IMR-90 (cell line): ENCODE measurements around the gene GDF10. TPM values are rescaled to one million over a fixed set of nuclear protein-coding genes. Genes with fewer than 3 reads are reported as not detected.

Experiments
- ATAC-seq: fragments of 200-7000 bp; cut with Tn5 transposase; 2 replicates; pipeline ENCODE4 v1.9.1; 2020; ENCODE audit warnings: low read depth, mild to moderate bottlenecking, moderate library complexity
- BruUV-seq: library from RNA; stranded (reverse); fragments of 400-500 nt; replicated peaks from 2 replicates; lab custom pipeline; 2021; lab: Mats Ljungman, UMichigan
- CTCF ChIA-PET: fragments of 300-600 bp; formaldehyde crosslinking; extraction: SDS; loops from one replicate; lab custom pipeline; 2021; ENCODE audit warnings: antibody characterized with exemption; lab: Yijun Ruan, JAX
- POLR2A ChIA-PET: fragments of 300-600 bp; sonication (Branson Sonifier 250); formaldehyde crosslinking; loops from one replicate; lab custom pipeline; 2022; ENCODE audit warnings: antibody characterized with exemption; ENCODE audit not compliant: unreplicated experiment; lab: Charles Lee
- DNase-seq: peaks from one replicate; pipeline ENCODE4 v3.0.0; 2013
- H2AFZ ChIP-seq: replicated peaks from 2 replicates; pipeline ENCODE3; 2013; ENCODE audit warnings: low read length, mild to moderate bottlenecking; ENCODE audit not compliant: poor library complexity
- H2AK5ac ChIP-seq: 2 replicates; pipeline ENCODE4 v1.6.1; 2013; ENCODE audit warnings: low read depth, low read length, inconsistent platforms
- H2AK9ac ChIP-seq: replicated peaks from 2 replicates; pipeline ENCODE3; 2013; ENCODE audit warnings: mild to moderate bottlenecking, low read depth, low read length, moderate library complexity; ENCODE audit not compliant: poor library complexity
- H2BK120ac ChIP-seq: 2 replicates; pipeline ENCODE4 v1.6.1; 2013; ENCODE audit warnings: low read depth, low read length, inconsistent platforms
- H2BK15ac ChIP-seq: 3 replicates; pipeline ENCODE4 v1.6.1; 2013; ENCODE audit warnings: low read depth, low read length, inconsistent platforms
- H2BK20ac ChIP-seq: 2 replicates; pipeline ENCODE4 v1.6.1; 2013; ENCODE audit warnings: low read depth, mild to moderate bottlenecking, inconsistent platforms, low read length, moderate library complexity
- H2BK5ac ChIP-seq: 2 replicates; pipeline ENCODE4 v1.6.1; 2013; ENCODE audit warnings: mild to moderate bottlenecking, low read depth, low read length, inconsistent platforms; ENCODE audit not compliant: poor library complexity, severe bottlenecking
- H3K14ac ChIP-seq: replicated peaks from 2 replicates; pipeline ENCODE4 v1.6.1; 2013; ENCODE audit warnings: low read depth, low read length, inconsistent platforms
- H3K18ac ChIP-seq: 2 replicates; pipeline ENCODE4 v1.6.1; 2013; ENCODE audit warnings: low read depth, low read length, control low read depth
- H3K23ac ChIP-seq: 2 replicates; pipeline ENCODE4 v1.6.1; 2013; ENCODE audit warnings: low read depth, low read length, inconsistent platforms
- H3K27ac ChIP-seq: 2 replicates; pipeline ENCODE4 v1.5.1; 2013; ENCODE audit warnings: mild to moderate bottlenecking, control low read depth, low read length; ENCODE audit not compliant: insufficient read depth
- H3K27me3 ChIP-seq: 2 replicates; pipeline ENCODE4 v1.6.1; 2013; ENCODE audit warnings: low read length; ENCODE audit not compliant: control insufficient read depth, insufficient read depth
- H3K36me3 ChIP-seq: 2 replicates; pipeline ENCODE4 v1.6.1; 2013; ENCODE audit warnings: low read length, mixed read lengths; ENCODE audit not compliant: control insufficient read depth, insufficient read depth
- H3K4ac ChIP-seq: 2 replicates; pipeline ENCODE4 v1.6.1; 2013; ENCODE audit warnings: low read depth, low read length, inconsistent platforms
- H3K4me1 ChIP-seq: 2 replicates; pipeline ENCODE4 v1.6.1; 2013; ENCODE audit warnings: low read length, mixed read lengths; ENCODE audit not compliant: control insufficient read depth, insufficient read depth
- H3K4me2 ChIP-seq: 2 replicates; pipeline ENCODE4 v1.6.1; 2013; ENCODE audit warnings: low read depth, mild to moderate bottlenecking, control low read depth, low read length, moderate library complexity
- H3K4me3 ChIP-seq: 2 replicates; pipeline ENCODE4 v1.5.1; 2013; ENCODE audit warnings: low read depth, mild to moderate bottlenecking, control low read depth, low read length, moderate library complexity; ENCODE audit not compliant: insufficient read depth
- H3K56ac ChIP-seq: 2 replicates; pipeline ENCODE4 v1.6.1; 2013; ENCODE audit warnings: low read length, inconsistent platforms; ENCODE audit not compliant: insufficient read depth; ENCODE audit errors: extremely low read depth
- H3K79me1 ChIP-seq, 2 experiments: 2 replicates each; pipeline ENCODE4 v1.6.1; 2013; ENCODE audit warnings: low read length in 2 of 2, inconsistent platforms in 1 of 2, low read depth in 1 of 2
- H3K9ac ChIP-seq: 2 replicates; pipeline ENCODE4 v1.6.1; 2013; ENCODE audit warnings: low read depth, low read length, control low read depth
- H3K9me1 ChIP-seq: 2 replicates; pipeline ENCODE4 v1.6.1; 2013; ENCODE audit warnings: low read length, inconsistent platforms; ENCODE audit not compliant: insufficient read depth
- H3K9me3 ChIP-seq: 2 replicates; pipeline ENCODE4 v1.6.1; 2013; ENCODE audit warnings: low read length; ENCODE audit not compliant: control insufficient read depth, insufficient read depth
- H4K20me1 ChIP-seq: 2 replicates; pipeline ENCODE4 v1.6.1; 2013; ENCODE audit warnings: low read length, inconsistent platforms; ENCODE audit not compliant: insufficient read depth
- H4K5ac ChIP-seq: 2 replicates; pipeline ENCODE4 v1.6.1; 2013; ENCODE audit warnings: mild to moderate bottlenecking, low read depth, low read length, control low read depth
- H4K8ac ChIP-seq, 2 experiments: 2 replicates each; pipeline ENCODE4 v1.6.1; 2013; ENCODE audit warnings: low read depth in 2 of 2, low read length in 2 of 2, control low read depth in 1 of 2, inconsistent platforms in 1 of 2
- H4K91ac ChIP-seq: 2 replicates; pipeline ENCODE4 v1.6.1; 2013; ENCODE audit warnings: low read depth, low read length, inconsistent platforms; ENCODE audit not compliant: insufficient read depth
- BHLHE40 ChIP-seq: fragments of 150-350 bp; IDR thresholded peaks from 2 replicates; pipeline ENCODE4 v1.6.1; 2016; ENCODE audit warnings: mild to moderate bottlenecking, low read depth, low read length
- CEBPB ChIP-seq: IDR thresholded peaks from 2 replicates; pipeline ENCODE4 v1.6.1; 2012; ENCODE audit warnings: low read depth, low read length, improper control_type of control experiment
- CHD1 ChIP-seq: IDR thresholded peaks from 2 replicates; pipeline ENCODE4 v1.6.1; 2012; ENCODE audit warnings: low read depth, low read length, improper control_type of control experiment
- CTCF ChIP-seq: conservative IDR thresholded peaks from 2 replicates; pipeline ENCODE4 v1.5.1; 2012; ENCODE audit warnings: mild to moderate bottlenecking, low read depth, low read length, improper control_type of control experiment
- ELK1 ChIP-seq: fragments of 150-350 bp; IDR thresholded peaks from 2 replicates; pipeline ENCODE4 v1.6.1; 2016; ENCODE audit warnings: low read depth, mild to moderate bottlenecking, low read length, moderate library complexity, borderline replicate concordance
- FOS ChIP-seq: fragments of 150-350 bp; IDR thresholded peaks from 2 replicates; pipeline ENCODE4 v1.6.1; 2016; ENCODE audit warnings: low read depth, low read length
- MAFK ChIP-seq: IDR thresholded peaks from 2 replicates; pipeline ENCODE4 v1.6.1; 2012; ENCODE audit warnings: low read depth, low read length, improper control_type of control experiment
- MAZ ChIP-seq: IDR thresholded peaks from 2 replicates; pipeline ENCODE4 v1.6.1; 2012; ENCODE audit warnings: low read depth, mild to moderate bottlenecking, low read length, improper control_type of control experiment, moderate library complexity, borderline replicate concordance
- MXI1 ChIP-seq: IDR thresholded peaks from 2 replicates; pipeline ENCODE4 v1.6.1; 2012; ENCODE audit warnings: low read depth, mild to moderate bottlenecking, low read length, moderate library complexity, borderline replicate concordance
- NFE2L2 ChIP-seq: fragments of 150-350 bp; IDR thresholded peaks from 2 replicates; pipeline ENCODE4 v1.6.1; 2016; ENCODE audit warnings: low read depth, mild to moderate bottlenecking, low read length
- POLR2A ChIP-seq: IDR thresholded peaks from 2 replicates; pipeline ENCODE4 v1.6.1; 2012; ENCODE audit warnings: mild to moderate bottlenecking, low read depth, low read length
- RAD21 ChIP-seq: IDR thresholded peaks from 2 replicates; pipeline ENCODE4 v1.6.1; 2012; ENCODE audit warnings: low read length, improper control_type of control experiment
- RCOR1 ChIP-seq: IDR thresholded peaks from 2 replicates; pipeline ENCODE4 v1.6.1; 2012; ENCODE audit warnings: mild to moderate bottlenecking, low read length, improper control_type of control experiment; ENCODE audit not compliant: insufficient replicate concordance
- RFX5 ChIP-seq: IDR thresholded peaks from 2 replicates; pipeline ENCODE4 v1.8.0; 2012; ENCODE audit warnings: low read depth, mild to moderate bottlenecking, low read length, moderate library complexity
- SMC3 ChIP-seq: fragments of 150-350 bp; IDR thresholded peaks from 2 replicates; pipeline ENCODE4 v1.6.1; 2016; ENCODE audit warnings: low read depth, mild to moderate bottlenecking, antibody characterized with exemption, low read length, moderate library complexity
- USF2 ChIP-seq: fragments of 150-350 bp; IDR thresholded peaks from 2 replicates; pipeline ENCODE4 v1.6.1; 2017; ENCODE audit warnings: mild to moderate bottlenecking, antibody characterized with exemption, low read length, low read depth
- WGBS, 2 experiments: methylation state at CpG; one replicate each; pipeline versions ENCODE4 v1.1.5 to v1.1.7; 2013; ENCODE audit warnings: missing lambda C conversion rate in 2 of 2; ENCODE audit not compliant: insufficient read length in 1 of 2; ENCODE audit errors: extremely low coverage in 2 of 2; 5-methylcytosine and 5-hydroxymethylcytosine counted together
- dilution Hi-C: fragments of 300-500 bp; cut with HindIII; formaldehyde crosslinking; loops from one replicate; pipeline ENCODE4 v1.14.3; 2018; ENCODE audit warnings: low sequenced_read_pairs; ENCODE audit not compliant: unreplicated experiment
- in situ Hi-C: fragments of 300-500 bp; cut with MboI; formaldehyde crosslinking; loops from 3 replicates; pipeline ENCODE4 v1.14.3; 2019; ENCODE audit warnings: low sequenced_read_pairs, inconsistent platforms, mixed read lengths
- intact Hi-C: fragments of 100-400 bp; cut with micrococcal nuclease; formaldehyde crosslinking; loops from 2 replicates; pipeline ENCODE4 v1.10.0; 2022
- polyA plus RNA-seq, 3 experiments: library from polyadenylated mRNA; depleted of rRNA; stranded (reverse); fragments of >200 nt; gene quantifications; 2 replicates each; pipeline ENCODE4 v1.2.3, GENCODE V29; 2012; ENCODE audit warnings: low replicate concordance in 1 of 3
- total RNA-seq: library from RNA; depleted of rRNA; stranded (reverse); fragments of >200 nt; gene quantifications from 2 replicates; pipeline ENCODE4 v1.2.3, GENCODE V29; 2012

The GDF10 gene
- total and polyA plus RNA-seq, 2 of the 4 experiments (the other 2 are of a cell fraction), result 0.34 TPM; not detected in 1

- peaks cover 84% of the 10 kb centered on the region for H3K27me3 ChIP-seq
- H3K9me1 ChIP-seq, result no peaks in the 10 kb centered on the region; the same call in 1 of the 2 replicates
- no peaks in the 10 kb centered on the region for H3K9me3 ChIP-seq
- H3K9ac ChIP-seq, result no peak overlapping the region
- intact Hi-C loops, result no loop called here
- H4K8ac ChIP-seq, result no peak overlapping the region
- no peak overlapping the region for H3K18ac ChIP-seq
- peak overlapping the region; percentile 25; the same call in 1 of the 2 replicates for H3K4me3 ChIP-seq
- ChIA-PET CTCF (no interaction called here), POLR2A (no interaction called here)
- ATAC-seq (peak; percentile 61), DNase-seq (no peak)
- in situ Hi-C loops, result loop anchor here (10.0 kb wide), 1 partner anchor 276 kb away; no protein-coding TSS in a partner anchor
- no peak overlapping the region for H4K5ac ChIP-seq
- H2AFZ ChIP-seq, result peak overlapping the region; percentile 46
- no peaks in the 10 kb centered on the region for H3K36me3 ChIP-seq
- no peak overlapping the region for H3K23ac ChIP-seq
- H3K4ac ChIP-seq, result no peak overlapping the region
- BruUV-seq, result no TSS peak
- H3K79me1 ChIP-seq, result no peaks in the 10 kb centered on the region
- no peak overlapping the region for H2BK120ac ChIP-seq
- H3K27ac ChIP-seq, result no peak overlapping the region
- H3K4me1 ChIP-seq, result no peaks in the 10 kb centered on the region; the same call in 1 of the 2 replicates
- H3K4me2 ChIP-seq, result peak overlapping the region; percentile 44; the same call in 1 of the 2 replicates
- no peak overlapping the region for H2AK9ac ChIP-seq
- WGBS, 2 experiments, result 0% methylated on average over 31 of the region's 57 CpGs; no CpG with 5 or more reads in 1 of the 2 experiments
- H2BK15ac ChIP-seq, result no peak overlapping the region
- H4K91ac ChIP-seq, result no peak overlapping the region
- no peak overlapping the region for H3K56ac ChIP-seq
- TF ChIP-seq CHD1 (no peak), NFE2L2 (no peak), BHLHE40 (no peak), FOS (no peak), MAZ (no peak), RFX5 (no peak), MAFK (no peak), CEBPB (no peak), SMC3 (no peak), RCOR1 (no peak), MXI1 (no peak), ELK1 (no peak), POLR2A (no peak), CTCF (no peak), RAD21 (no peak), USF2 (no peak)
- H2AK5ac ChIP-seq, result no peak overlapping the region
- no peak overlapping the region for H2BK5ac ChIP-seq
- no peaks in the 10 kb centered on the region for H4K20me1 ChIP-seq
- dilution Hi-C loops, result no loop called here
- no peak overlapping the region for H3K14ac ChIP-seq
- no peak overlapping the region for H2BK20ac ChIP-seq
Observed at GRCh38 chr10:47300429-47300931, 483 bp downstream of the GDF10 start.
